Right ventricle myocardium superior (tissue), 1 donor: ENCODE data around the gene AJUBA. TPM values are rescaled to one million over a fixed set of nuclear protein-coding genes. Genes with fewer than 3 reads are reported as not detected.

Experiments
- ATAC-seq: fragments of 200-7000 bp; cut with Tn5 transposase; one replicate; pipeline ENCODE4 v1.9.1; 2020; ENCODE audit warnings: mild to moderate bottlenecking; ENCODE audit not compliant: poor library complexity
- DNase-seq: peaks from one replicate; pipeline ENCODE4 v3.0.0-alpha.2; 2020
- intact Hi-C: fragments of 100-400 bp; cut with DNase I; formaldehyde crosslinking; loops from one replicate; pipeline ENCODE4 v1.11.2; 2022
- total RNA-seq: library from RNA; stranded (reverse); fragmentation: NEBNext Ultra II Directional; extraction: Animal tissue kit (Norgen Biotek cat#: 25700); gene quantifications from one replicate; pipeline ENCODE4 v1.2.1, GENCODE V29; 2021
- donor health status: DM: no; HTN: yes; CAD: no; lungs with severe emphysema.

The AJUBA gene
- total RNA-seq, 1 donor from 2014 or later: 10.9 TPM

- intact Hi-C loops: loop anchor here (2.0 kb wide), 1 partner anchor 73 kb away; no protein-coding TSS in a partner anchor
- ATAC-seq: no peak
Observed at GRCh38 chr14:22985894-22986507, 3.6 kb upstream of the AJUBA start.

GRCh38 chr14:22984959-22985658 lies 2.8 kb upstream of the AJUBA start:
- ATAC-seq: no peak
- no peak for DNase-seq
- intact Hi-C loops: no loop called here

More at GRCh38 chr14:22985894-22986507, 3.6 kb upstream of the AJUBA start:
- DNase-seq: no peak

GRCh38 chr14:22981876-22982476 lies 375 bp downstream of the AJUBA start:
- peak; percentile 4 for ATAC-seq
- no peak for DNase-seq
- intact Hi-C loops: no loop called here

- DNase-seq (peak; percentile 54), ATAC-seq (peak; percentile 4)
- intact Hi-C loops: no loop called here
Observed at GRCh38 chr14:22981090-22981875, 1.1 kb downstream of the AJUBA start.

- ATAC-seq (peak; percentile 28), DNase-seq (no peak)
- intact Hi-C loops: no loop called here
Observed at GRCh38 chr14:22980672-22981089, 1.7 kb downstream of the AJUBA start.

- ATAC-seq (no peak), DNase-seq (no peak)
- intact Hi-C loops: no loop called here
Observed at GRCh38 chr14:22979748-22980392, 2.5 kb downstream of the AJUBA start.

GRCh38 chr14:22978981-22979671 lies 3.2 kb downstream of the AJUBA start:
- ATAC-seq: no peak
- no peak for DNase-seq
- intact Hi-C loops: no loop called here

- intact Hi-C loops: no loop called here
- DNase-seq (no peak), ATAC-seq (no peak)
Observed at GRCh38 chr14:22978487-22978837, 3.9 kb downstream of the AJUBA start.

GRCh38 chr14:22977684-22978486 lies 4.5 kb downstream of the AJUBA start:
- intact Hi-C loops: no loop called here
- peak; percentile 61 for DNase-seq
- ATAC-seq: peak; percentile 36

- ATAC-seq (no peak), DNase-seq (no peak)
- intact Hi-C loops: no loop called here
Observed at GRCh38 chr14:22977434-22977683, 5.0 kb downstream of the AJUBA start.

- ATAC-seq (no peak), DNase-seq (no peak)
- intact Hi-C loops: no loop called here
Observed at GRCh38 chr14:22976620-22977433, 5.5 kb downstream of the AJUBA start.

- ATAC-seq (no peak), DNase-seq (no peak)
- intact Hi-C loops: no loop called here
Observed at GRCh38 chr14:22974530-22975313, 7.6 kb downstream of the AJUBA start.

- peak; percentile 64 for ATAC-seq
- no peak for DNase-seq
- intact Hi-C loops: no loop called here
Observed at GRCh38 chr14:22973217-22974032, 8.9 kb downstream of the AJUBA start.

GRCh38 chr14:22972313-22972930 lies 9.9 kb downstream of the AJUBA start:
- DNase-seq: no peak
- ATAC-seq: no peak
- intact Hi-C loops: no loop called here

- intact Hi-C loops: no loop called here
- no peak for DNase-seq
- ATAC-seq: no peak
Observed at GRCh38 chr14:22971152-22971551, 11.2 kb downstream of the AJUBA start.
